GM19324 (cell line): ENCODE results near the gene C16orf54.
"Not testable (repeated sequence)": the region's sequence is repeated elsewhere in the genome, so short reads cannot be mapped to it uniquely, and the experiment has no call there.

Experiments
- ATAC-seq: cut with Tn5 transposase; IDR thresholded peaks from one replicate; pipeline ENCODE4 v1.9.1; 2021; ENCODE audit warnings: mild to moderate bottlenecking, moderate library complexity; ENCODE audit not compliant: unreplicated experiment, low FRiP score

The C16orf54 gene

DNA sequence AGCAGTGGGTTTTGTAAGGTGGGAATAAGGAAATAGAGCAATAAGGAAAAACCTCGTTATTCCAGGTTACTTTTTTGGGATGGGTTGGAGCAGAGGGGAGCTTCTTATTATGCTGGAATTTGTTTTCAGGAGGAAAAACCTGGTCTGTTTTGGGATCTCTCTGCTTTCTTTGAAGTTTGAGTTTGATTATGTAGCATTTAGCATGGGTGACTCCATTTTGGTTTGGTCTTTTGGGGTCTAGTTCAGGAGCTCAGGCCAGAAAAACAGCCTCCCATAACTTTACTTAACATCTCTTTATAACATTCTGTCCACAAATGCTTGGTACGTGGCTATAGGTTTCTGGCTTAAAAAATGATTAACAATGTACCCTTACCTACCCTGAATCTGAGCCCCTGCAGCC lies 23.7 kb upstream of the C16orf54 start:
- ATAC-seq: no peak

- ATAC-seq: no peak
These were observed 21.3 kb upstream of the C16orf54 start for GRCh38 chr16:29767062-29767461.

GRCh38 chr16:29766571-29766970 lies 20.8 kb upstream of the C16orf54 start:
- no peak for ATAC-seq

- ATAC-seq: no peak
These were observed 19.6 kb upstream of the C16orf54 start for GRCh38 chr16:29765167-29766032.

- no peak for ATAC-seq
These were observed 17.5 kb upstream of the C16orf54 start for GRCh38 chr16:29763326-29763725.

DNA sequence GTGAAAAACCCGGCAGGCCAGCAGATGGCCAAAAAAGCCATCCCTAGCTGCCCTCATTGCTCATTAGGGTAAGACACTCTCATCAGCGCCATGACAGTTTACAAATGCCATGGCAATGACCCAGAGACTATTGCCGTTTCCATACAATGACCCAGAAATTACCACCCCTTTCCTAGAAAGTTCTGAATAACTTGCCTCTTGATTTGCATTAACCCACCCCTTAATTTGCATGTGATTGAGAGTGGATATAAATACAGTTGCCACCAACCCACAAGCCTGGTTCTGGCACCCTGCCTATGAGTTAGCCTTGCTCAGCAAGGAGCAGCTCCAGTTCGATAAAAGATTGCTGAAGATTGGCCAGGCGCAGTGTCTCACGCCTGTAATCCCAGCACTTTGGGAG lies 16.1 kb upstream of the C16orf54 start:
- ATAC-seq: no peak

- ATAC-seq: not testable (repeated sequence)
These were observed 15.5 kb upstream of the C16orf54 start for GRCh38 chr16:29761280-29761651.

- no peak for ATAC-seq
These were observed 14.9 kb upstream of the C16orf54 start for GRCh38 chr16:29760567-29761279.

- ATAC-seq: no peak
These were observed 12.2 kb upstream of the C16orf54 start for GRCh38 chr16:29757950-29758466.

DNA sequence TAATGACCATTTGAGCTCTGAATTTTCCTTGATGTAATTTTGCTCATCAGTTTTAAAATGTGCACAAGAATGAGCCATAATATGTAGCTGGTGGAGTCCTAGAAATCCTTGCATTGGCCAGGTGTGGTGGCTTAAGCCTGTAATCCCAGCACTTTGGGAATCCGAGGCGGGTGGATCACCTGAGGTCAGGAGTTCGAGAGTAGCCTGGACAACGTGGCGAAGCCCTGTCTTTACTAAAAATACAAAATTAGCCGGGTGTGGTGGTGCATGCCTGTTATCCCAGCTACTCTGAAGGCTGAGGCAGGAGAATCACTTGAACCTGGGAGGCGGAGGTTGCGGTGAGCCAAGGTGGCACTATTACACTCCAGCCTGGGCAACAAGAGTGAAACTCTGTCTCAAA lies 11.3 kb upstream of the C16orf54 start:
- ATAC-seq: not testable (repeated sequence)

- ATAC-seq: no peak
These were observed 10.9 kb upstream of the C16orf54 start for GRCh38 chr16:29756654-29757053.

DNA sequence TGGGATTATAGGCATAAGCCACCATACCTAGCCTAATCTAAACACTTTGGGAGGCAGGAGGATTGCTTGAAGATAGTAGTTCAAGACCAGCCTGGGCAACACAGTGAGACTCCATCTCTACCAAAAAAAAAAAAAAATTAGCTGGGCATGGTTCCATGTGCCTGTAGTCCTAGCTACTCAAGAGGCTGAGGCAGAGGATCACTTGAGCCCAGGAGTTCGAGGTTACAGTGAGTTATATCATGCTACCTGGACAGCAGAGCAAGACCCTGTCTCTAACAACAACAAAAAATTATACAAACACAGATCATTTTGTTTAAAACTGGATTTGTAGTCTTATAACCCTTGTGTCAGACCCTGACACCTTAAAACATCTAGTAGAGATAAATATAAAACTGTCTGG lies 7.7 kb upstream of the C16orf54 start:
- ATAC-seq: no peak

GRCh38 chr16:29748760-29749149 lies 3.0 kb upstream of the C16orf54 start:
- not testable (repeated sequence) for ATAC-seq

DNA sequence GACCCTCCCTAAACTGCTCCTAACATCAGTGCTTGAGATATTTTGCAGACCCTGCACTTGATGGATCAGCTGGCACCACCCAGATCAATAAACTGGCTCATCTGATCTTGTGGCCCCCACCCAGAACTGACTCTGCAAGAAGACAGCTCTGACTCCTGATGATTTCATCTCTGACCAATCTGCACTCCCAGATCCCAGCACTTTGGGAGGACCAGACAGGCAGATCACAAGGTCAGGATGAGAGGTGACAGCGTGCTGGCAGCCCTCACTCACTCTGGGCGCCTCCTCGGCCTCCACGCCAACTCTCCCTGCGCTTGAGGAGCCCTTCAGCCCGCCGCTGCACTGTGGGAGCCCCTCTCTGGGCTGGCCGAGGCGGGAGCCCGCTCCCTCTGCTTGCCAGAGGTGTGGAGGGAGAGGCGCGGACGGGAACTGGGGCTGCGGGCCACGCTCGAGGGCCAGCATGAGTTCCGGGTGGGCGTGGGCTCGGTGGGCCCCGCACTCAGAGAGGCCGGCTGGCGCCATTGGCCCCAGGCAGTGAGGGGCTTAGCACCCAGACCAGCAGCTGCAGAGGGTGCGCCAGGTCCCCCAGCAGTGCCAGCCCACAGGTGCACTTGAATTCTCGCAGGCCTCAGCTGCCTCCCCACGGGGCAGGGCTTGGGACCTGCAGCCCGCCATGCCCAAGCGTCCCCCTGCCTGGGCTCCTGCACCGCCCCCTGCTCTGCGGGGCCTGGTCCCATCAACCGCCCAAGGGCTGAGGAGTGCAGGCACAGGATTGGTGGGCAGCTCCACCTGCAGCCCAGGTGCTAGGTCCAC lies 2.4 kb upstream of the C16orf54 start:
- ATAC-seq: no peak

- not testable (repeated sequence) for ATAC-seq
These were observed 728 bp upstream of the C16orf54 start for GRCh38 chr16:29746518-29746917.

- ATAC-seq: peak; percentile 31
These were observed 503 bp downstream of the C16orf54 start for GRCh38 chr16:29745121-29745852.

DNA sequence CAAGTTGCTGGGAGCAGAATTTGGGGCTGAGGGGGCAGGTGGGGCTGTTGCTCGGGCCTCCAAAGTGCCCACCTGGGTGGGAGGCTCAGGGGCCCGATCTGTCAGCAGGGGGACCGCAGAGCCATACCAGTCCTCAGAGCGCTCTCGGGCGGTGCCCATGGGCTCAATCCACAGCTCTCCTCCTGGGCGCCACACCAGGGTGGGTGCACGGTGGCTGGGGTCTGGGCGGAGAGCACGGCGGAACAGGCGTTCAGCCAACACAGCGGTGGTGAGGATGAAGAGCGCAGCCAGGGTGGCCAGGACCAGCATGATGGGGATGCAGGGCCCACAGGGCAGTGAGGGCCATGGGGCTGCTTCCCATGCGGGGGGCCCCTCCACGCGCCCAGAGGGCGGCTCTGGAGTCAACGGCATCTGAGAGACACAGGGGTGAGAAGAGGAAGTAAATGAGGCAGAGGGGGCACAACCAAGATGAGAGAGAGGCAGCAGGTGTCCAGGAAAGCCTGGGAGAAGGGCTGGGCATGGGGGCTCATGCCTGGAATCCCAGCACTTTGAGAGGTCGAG lies 1.2 kb downstream of the C16orf54 start:
- no peak for ATAC-seq

GRCh38 chr16:29743827-29744531 lies 1.8 kb downstream of the C16orf54 start:
- no peak for ATAC-seq

GRCh38 chr16:29743475-29743826 lies 2.3 kb downstream of the C16orf54 start:
- no peak for ATAC-seq
